22Rv1 (cell line): ENCODE measurements around the gene VSTM4.

Experiments
- H3K27ac ChIP-seq: fragments of 450-650 bp; 2 replicates; pipeline ENCODE4 v1.5.1; 2017
- ZFX ChIP-seq: fragments of 450-650 bp; IDR thresholded peaks from 2 replicates; pipeline ENCODE4 v1.6.1; 2017; ENCODE audit warnings: antibody characterized with exemption, borderline replicate concordance
- TF ChIP-seq, protein P1 (sequence below): fragments of 450-650 bp; IDR thresholded peaks from 2 replicates; pipeline ENCODE4 v1.5.1; 2017; ENCODE audit warnings: mild to moderate bottlenecking

The VSTM4 gene

DNA sequence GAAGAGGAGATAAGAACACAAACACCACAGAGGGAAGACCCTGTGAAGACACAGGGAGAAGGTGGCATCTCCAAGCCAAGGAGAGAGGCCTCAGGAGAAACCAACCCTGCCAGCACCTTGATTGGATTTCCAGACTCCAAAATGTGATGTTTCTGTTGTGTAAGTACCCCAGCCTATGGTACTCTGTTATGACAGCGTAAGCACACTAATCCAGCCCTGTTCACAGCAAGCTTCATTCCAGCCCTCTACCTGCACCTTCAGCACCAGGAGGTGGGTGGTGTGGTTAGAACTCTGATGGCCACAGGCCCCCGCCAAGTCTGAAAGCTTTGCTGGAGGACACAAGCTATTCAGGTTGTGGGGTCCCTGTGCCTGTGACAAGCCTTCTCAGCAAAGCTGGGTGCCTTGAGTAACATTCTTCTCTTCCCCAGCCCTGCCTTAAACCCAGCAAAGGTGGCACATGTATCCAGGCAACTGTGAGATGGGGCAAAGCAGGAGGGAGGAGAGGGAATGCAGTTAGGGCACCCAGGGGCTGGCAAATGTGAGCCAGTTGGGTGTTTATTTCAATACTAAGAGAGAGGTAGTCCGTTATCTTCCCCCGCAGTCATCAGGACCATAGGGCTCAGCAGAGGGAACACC, 4.5 kb downstream of the VSTM4 start:
- TF ChIP-seq, protein P1, sequence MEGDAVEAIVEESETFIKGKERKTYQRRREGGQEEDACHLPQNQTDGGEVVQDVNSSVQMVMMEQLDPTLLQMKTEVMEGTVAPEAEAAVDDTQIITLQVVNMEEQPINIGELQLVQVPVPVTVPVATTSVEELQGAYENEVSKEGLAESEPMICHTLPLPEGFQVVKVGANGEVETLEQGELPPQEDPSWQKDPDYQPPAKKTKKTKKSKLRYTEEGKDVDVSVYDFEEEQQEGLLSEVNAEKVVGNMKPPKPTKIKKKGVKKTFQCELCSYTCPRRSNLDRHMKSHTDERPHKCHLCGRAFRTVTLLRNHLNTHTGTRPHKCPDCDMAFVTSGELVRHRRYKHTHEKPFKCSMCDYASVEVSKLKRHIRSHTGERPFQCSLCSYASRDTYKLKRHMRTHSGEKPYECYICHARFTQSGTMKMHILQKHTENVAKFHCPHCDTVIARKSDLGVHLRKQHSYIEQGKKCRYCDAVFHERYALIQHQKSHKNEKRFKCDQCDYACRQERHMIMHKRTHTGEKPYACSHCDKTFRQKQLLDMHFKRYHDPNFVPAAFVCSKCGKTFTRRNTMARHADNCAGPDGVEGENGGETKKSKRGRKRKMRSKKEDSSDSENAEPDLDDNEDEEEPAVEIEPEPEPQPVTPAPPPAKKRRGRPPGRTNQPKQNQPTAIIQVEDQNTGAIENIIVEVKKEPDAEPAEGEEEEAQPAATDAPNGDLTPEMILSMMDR: no peak
- no peak for TF ChIP-seq ZFX
- no peak overlapping the region for H3K27ac ChIP-seq

DNA sequence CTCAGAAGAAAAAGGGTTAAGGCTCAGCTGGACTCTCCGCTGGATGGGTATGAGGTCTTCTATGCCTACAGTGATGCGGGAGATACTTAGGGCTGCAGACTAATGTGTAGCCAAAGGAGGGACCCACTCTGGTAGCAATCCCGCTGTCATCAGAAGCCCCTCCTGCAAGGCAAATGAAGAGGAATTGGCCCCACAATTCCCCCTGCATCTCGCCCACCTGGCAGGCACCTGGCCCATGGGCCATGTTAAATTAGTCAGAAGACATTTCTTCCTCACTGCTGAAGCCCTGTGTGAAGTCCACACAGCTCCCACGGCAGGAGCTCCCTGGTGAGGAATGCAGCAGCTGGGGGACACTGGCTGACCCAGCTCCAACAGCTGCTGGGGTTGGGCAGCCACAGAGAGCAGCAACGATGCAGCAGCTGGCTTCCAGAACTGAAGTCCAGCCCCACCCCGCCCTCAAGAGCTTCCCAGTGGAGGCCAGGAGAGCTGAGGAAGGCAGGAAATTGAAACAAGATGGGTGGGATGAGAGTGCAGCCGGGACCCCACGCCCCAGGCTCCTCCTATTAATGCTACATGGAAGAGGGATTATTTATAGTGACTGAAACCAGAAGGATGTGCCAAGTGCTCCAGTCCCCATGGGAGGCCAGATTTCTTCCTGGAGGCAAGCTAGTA, 5.5 kb downstream of the VSTM4 start:
- TF ChIP-seq, protein P1: no peak
- TF ChIP-seq ZFX: no peak
- H3K27ac ChIP-seq: no peak overlapping the region

DNA sequence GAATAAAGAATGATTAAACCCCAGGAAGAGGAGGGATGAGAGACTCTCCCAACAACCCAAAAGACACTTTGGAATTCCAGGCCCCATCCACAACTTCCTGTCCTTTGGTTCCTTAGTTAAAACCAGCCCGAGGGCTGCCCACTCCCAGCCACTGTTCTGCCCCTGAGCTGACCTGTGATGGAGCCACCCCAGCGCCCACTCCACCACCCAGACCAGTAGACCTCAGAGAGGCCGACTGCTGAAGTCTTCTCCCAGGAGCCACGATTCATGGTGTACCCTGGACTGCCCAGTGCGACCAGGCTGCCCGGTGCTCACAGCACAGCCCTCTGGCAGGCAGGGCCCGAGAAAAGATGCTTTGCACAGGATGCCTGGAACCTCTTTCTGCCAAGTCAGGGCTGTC, 6.7 kb downstream of the VSTM4 start:
- no peak overlapping the region for H3K27ac ChIP-seq
- TF ChIP-seq, protein P1: no peak
- TF ChIP-seq ZFX: no peak

DNA sequence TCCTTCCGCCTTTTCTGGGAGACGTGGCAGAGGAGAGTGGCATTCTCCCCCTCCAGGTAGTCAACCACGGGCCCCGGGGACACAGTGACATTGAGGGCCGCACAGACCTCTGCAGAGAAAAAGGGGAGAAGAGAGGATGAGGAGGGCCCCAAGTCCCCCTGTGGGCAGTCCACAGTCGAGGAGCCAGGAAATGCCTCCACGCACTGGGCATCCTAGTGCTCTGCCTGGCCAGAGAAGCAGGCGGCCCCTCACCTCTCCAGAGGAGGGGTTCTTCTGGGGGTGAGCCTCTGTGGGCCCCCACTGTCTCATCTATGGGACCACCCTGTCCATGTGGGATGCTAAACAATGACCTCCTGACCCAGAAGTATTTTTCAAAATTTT, 7.4 kb downstream of the VSTM4 start:
- TF ChIP-seq, protein P1: no peak
- no peak for TF ChIP-seq ZFX

DNA sequence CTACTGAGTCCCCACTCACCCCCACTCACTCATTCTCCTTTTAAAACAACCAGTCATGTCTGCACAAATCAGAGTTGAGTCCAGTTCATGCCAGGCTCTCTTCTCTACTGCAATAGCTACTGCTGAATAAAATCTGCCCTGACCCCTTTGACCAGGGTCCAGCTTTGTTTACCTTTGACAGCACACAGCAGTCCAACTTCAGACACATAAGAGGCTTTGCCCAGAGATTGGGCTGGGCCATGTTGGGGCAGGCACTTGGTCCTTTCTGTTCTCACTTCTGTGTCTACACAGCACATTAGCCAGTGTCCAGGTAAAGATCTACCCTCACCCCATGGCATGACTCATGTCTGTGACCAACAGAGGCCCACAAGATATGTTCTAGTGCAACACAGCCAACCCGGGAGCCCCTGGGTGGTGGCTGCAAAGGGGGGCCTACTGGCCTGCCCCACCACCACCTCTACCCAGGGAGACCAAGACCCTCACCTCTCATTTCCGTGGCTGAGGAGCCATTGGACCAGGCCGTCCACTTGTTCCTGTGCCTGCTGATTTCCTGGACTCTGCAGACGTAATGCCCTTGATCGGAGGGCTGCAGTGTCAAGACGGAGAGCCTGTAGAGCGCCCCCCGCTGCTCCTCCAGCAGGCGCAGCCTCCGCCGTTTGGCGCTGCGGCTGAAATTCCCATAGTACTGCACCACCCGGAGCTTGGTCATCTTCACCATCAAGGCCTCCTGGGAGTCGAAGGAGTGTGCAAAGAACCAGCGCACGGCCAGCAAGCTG, 8.0 kb downstream of the VSTM4 start:
- no peak overlapping the region for H3K27ac ChIP-seq
- no peak for TF ChIP-seq ZFX
- TF ChIP-seq, protein P1: no peak

More for the DNA sequence above, 7.4 kb downstream of the VSTM4 start:
- no peak overlapping the region for H3K27ac ChIP-seq

DNA sequence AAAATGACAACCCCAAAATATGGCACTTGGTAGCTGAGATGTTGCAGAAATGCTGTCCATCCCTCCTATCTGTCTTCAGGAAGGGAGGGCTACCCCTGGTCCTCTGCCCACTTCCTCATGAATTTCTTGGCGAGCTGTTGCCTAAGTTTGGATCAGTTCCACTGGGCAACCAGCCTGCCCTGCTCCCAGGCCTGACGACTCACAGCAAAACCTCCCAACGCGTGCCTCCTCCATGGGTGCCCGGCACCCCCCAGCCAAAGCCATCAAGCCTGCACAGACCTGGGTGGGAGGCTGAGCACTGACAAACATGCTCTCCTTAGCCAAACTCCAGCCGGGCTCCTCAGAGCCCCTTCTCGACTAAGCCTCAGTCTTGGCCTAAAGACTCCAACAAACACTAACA, 8.9 kb downstream of the VSTM4 start:
- no peak overlapping the region for H3K27ac ChIP-seq
- TF ChIP-seq, protein P1: no peak
- no peak for TF ChIP-seq ZFX

DNA sequence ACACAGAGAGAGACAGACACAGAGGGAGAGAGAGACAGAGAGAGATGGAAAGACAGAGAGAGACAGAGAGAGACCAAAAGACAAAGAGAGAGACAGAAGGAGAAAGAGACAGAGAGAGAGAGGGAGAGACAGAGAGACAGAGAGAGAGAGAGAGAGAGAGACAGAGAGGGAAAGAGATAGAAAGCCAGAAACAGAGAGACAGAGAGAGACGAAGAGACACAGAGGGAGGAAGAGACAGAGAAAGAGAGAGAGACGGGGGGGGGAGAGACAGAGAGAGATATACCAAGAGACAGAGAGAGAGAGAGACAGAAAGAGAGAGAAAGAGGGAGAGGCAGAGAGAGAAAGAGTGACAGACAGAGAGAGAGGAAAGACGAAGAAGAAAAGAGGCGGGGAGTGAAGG, 10.2 kb downstream of the VSTM4 start:
- H3K27ac ChIP-seq: no peak overlapping the region
- no peak for TF ChIP-seq ZFX
- TF ChIP-seq, protein P1: no peak
